ENCODE results near the gene RAD51B.

- TF ChIP-seq POLR2A (IDR thresholded peaks at IDR 0.05; ENCODE audit: low read depth, low read length) (no peak), POLR2AphosphoS5 (IDR thresholded peaks at IDR 0.05; ENCODE audit: low read depth, low read length) (no peak), TAF1 (IDR thresholded peaks at IDR 0.05; ENCODE audit: borderline replicate concordance, low read depth, low read length) (no peak)
These were observed 362.9 kb downstream of the RAD51B start for GRCh38 chr14:68182492-68182891.

Data from GM12892 (cell line).